Measurements from ENCODE around the gene ZBTB5.
"Not testable (repeated sequence)": the region's sequence is repeated elsewhere in the genome, so short reads cannot be mapped to it uniquely, and the experiment has no call there.

Gene ZBTB5, protein sequence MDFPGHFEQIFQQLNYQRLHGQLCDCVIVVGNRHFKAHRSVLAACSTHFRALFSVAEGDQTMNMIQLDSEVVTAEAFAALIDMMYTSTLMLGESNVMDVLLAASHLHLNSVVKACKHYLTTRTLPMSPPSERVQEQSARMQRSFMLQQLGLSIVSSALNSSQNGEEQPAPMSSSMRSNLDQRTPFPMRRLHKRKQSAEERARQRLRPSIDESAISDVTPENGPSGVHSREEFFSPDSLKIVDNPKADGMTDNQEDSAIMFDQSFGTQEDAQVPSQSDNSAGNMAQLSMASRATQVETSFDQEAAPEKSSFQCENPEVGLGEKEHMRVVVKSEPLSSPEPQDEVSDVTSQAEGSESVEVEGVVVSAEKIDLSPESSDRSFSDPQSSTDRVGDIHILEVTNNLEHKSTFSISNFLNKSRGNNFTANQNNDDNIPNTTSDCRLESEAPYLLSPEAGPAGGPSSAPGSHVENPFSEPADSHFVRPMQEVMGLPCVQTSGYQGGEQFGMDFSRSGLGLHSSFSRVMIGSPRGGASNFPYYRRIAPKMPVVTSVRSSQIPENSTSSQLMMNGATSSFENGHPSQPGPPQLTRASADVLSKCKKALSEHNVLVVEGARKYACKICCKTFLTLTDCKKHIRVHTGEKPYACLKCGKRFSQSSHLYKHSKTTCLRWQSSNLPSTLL

GRCh38 chr9:37465249-37466036, at the start of gene ZBTB5:
Gene ZBTB5 (minus strand): TSS chr9:37465450. CDS start chr9:37442551, 22,899 bp downstream.
- TF ChIP-seq CTCF (IDR thresholded peaks at IDR 0.05) = no peak
- Histone ChIP-seq H3K27ac (peak within 1 kb of the TSS; percentile 99 to 100), H3K4me3 (peak within 1 kb of the TSS; percentile 97)
- peak; percentile 100 for DNase-seq (ENCODE audit: low spot score)

DNA sequence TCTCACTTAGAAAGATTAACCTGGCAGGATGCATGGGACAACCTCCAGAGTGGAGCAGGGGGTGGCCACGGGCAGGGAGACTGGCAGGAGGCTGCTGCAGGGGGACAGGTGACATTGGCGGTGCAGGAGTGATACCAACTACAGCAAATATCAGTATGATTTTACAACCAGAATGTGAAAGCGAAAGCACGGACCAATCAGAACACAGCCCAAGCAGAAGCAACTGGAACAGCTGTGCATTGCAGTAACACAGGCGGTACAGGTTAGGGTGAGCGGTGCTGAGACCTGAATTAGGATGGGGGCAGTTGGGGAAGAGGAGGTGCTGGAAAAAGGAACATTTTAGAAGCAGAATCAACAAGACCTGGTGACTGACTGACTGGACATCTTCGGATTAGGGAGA, 49.7 kb upstream of the ZBTB5 start:
- TF ChIP-seq CTCF (IDR thresholded peaks at IDR 0.05) = no peak
- Histone ChIP-seq H3K27ac (no peak overlapping the region), H3K4me3 (no peak overlapping the region)
- DNase-seq (ENCODE audit: low spot score) = no peak

- not testable (repeated sequence) for H3K4me3 ChIP-seq; H3K27ac ChIP-seq; DNase-seq (ENCODE audit: low spot score)
Observed at GRCh38 chr9:37514415-37514814, 49.2 kb upstream of the ZBTB5 start.

- no peak for DNase-seq (ENCODE audit: low spot score)
Observed at GRCh38 chr9:37512437-37512836, 47.2 kb upstream of the ZBTB5 start.

GRCh38 chr9:37511016-37512010, 46.1 kb upstream of the ZBTB5 start:
- Histone ChIP-seq H3K27ac (no peak overlapping the region), H3K4me3 (no peak overlapping the region)
- no peak for TF ChIP-seq CTCF (IDR thresholded peaks at IDR 0.05)
- DNase-seq (ENCODE audit: low spot score) = no peak

More at GRCh38 chr9:37512437-37512836, 47.2 kb upstream of the ZBTB5 start:
- no peak for TF ChIP-seq CTCF (IDR thresholded peaks at IDR 0.05)
- Histone ChIP-seq H3K27ac (no peak overlapping the region), H3K4me3 (no peak overlapping the region)

- not testable (repeated sequence) for H3K4me3 ChIP-seq; DNase-seq (ENCODE audit: low spot score); H3K27ac ChIP-seq
Observed at GRCh38 chr9:37510053-37510452, 44.8 kb upstream of the ZBTB5 start.

- no peak overlapping the region for H3K27ac ChIP-seq
- H3K4me3 ChIP-seq = no peak overlapping the region
- DNase-seq (ENCODE audit: low spot score) = no peak
- no peak for TF ChIP-seq CTCF (IDR thresholded peaks at IDR 0.05)
Observed at GRCh38 chr9:37509536-37509935, 44.3 kb upstream of the ZBTB5 start.
